Testis (tissue), 3 donors: ENCODE data around the gene CBX8. TPM values are rescaled to one million over a fixed set of nuclear protein-coding genes. Genes with fewer than 3 reads are reported as not detected.

Experiments used
- DNase-seq: peaks from one replicate; pipeline ENCODE4 v3.0.0-alpha.2; 2019
- H3K27ac ChIP-seq, 2 donors: fragments of 200-600 bp; sonication (generic); one replicate each; pipeline ENCODE4 v1.5.1; 2019
- H3K27me3 ChIP-seq: fragments of 200-600 bp; sonication (generic); one replicate; pipeline ENCODE4 v1.5.1; 2019
- H3K36me3 ChIP-seq: fragments of 200-600 bp; sonication (generic); one replicate; pipeline ENCODE4 v1.5.1; 2017; ENCODE audit warnings: low read depth; ENCODE audit errors: missing control alignments
- H3K4me1 ChIP-seq: fragments of 200-600 bp; sonication (generic); one replicate; pipeline ENCODE4 v1.5.1; 2019
- H3K4me3 ChIP-seq, 2 donors: fragments of 200-600 bp; sonication (generic); one replicate each; pipeline ENCODE4 v1.5.1; 2017 to 2019
- H3K9me3 ChIP-seq: fragments of 200-600 bp; sonication (generic); one replicate; pipeline ENCODE4 v1.5.1; 2017
- POLR2A ChIP-seq: fragments of 450-650 bp; IDR thresholded peaks from one replicate; pipeline ENCODE4 v1.6.1; 2017; ENCODE audit warnings: antibody characterized with exemption, mild to moderate bottlenecking, moderate library complexity
- WGBS, 2 donors: methylation state at CpG; one replicate each; pipeline ENCODE4 v1.1.5; 2018; 5-methylcytosine and 5-hydroxymethylcytosine counted together
- intact Hi-C: fragments of 100-400 bp; cut with DNase I; formaldehyde crosslinking; loops from one replicate; pipeline ENCODE4 v1.15.1; 2023; ENCODE audit warnings: low total_unique reads
- polyA plus RNA-seq: library from polyadenylated mRNA; stranded (reverse); fragments of 350-450 nt; fragmentation: Illumina TruSeq; extraction: RNeasy Lipid Tissue Mini Kit (QIAGEN cat#74804); gene quantifications from one replicate; pipeline ENCODE4 v1.2.3, GENCODE V29; 2014; ENCODE audit warnings: low read depth, low replicate concordance; ENCODE audit not compliant: insufficient read depth
- total RNA-seq, 2 donors: library from RNA; depleted of rRNA; stranded (reverse); fragments of >200 nt; gene quantifications; one replicate each; pipeline ENCODE4 v1.2.3, GENCODE V29; 2016
- TF ChIP-seq, protein P1 (sequence below), 3 experiments: fragments of 450-650 bp in 2 of 3; fragments of 200-600 bp in 1 of 3; sonication (generic) in 1 of 3; IDR thresholded peaks; one replicate each; pipeline ENCODE4 v1.5.1; 2016 to 2019; ENCODE audit warnings: antibody characterized with exemption in 3 of 3, mild to moderate bottlenecking in 2 of 3, moderate library complexity in 1 of 3

CBX8 gene
- total and polyA plus RNA-seq, 3 donors from 2014 or later = 13.8 to 22.4 (median 13.9) TPM

DNA sequence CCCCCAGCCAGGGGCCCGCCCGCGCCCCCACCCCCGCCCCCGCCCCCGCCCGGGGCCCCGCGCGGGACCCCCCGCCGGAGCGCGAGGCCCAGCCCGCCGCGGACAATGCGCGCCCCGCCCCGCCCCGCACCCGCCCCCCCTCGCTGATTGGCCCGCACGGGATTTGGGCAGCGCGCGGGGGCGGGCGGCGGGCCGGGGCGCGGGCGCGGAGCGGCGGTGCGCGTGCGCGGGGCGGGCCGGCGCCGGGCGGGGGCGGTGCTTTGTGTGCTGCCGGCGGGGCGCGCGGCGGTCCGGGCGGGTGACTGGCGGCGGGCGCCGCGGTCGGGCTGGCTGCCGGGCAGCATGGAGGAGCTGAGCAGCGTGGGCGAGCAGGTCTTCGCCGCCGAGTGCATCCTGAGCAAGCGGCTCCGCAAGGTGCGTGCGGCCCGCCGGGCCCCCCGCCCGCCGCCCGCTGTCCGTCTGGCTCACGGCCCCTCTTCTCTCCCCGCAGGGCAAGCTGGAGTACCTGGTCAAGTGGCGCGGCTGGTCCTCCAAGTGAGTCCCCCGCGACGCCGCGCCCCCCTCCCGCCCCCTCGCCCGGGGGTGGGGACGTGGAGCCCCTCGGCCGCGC, 18.9 kb downstream of the CBX8 start, which contains the start of gene CBX2:
TSS of gene CBX2 (plus strand) at position 255 of the 610 bp plus-strand sequence. CDS start at position 343, 88 bp downstream.
- peak; percentile 79 for DNase-seq
- intact Hi-C loops = no loop called here
- Histone ChIP-seq H3K27ac (peak within 1 kb of the TSS in 1 of 2 donors; percentile 77), H3K9me3 (no peaks in the 10 kb centered on the region), H3K4me3 (peak within 1 kb of the TSS; percentile 58 to 61), H3K4me1 (peaks cover 4% of the 10 kb centered on the region), H3K36me3 (no peaks in the 10 kb centered on the region), H3K27me3 (no peaks in the 10 kb centered on the region)
- WGBS, 2 donors = 3% methylated on average over 38 of the region's 96 CpGs; no CpG with 5 or more reads in 1 of the 2 donors
- TF ChIP-seq, protein P1, sequence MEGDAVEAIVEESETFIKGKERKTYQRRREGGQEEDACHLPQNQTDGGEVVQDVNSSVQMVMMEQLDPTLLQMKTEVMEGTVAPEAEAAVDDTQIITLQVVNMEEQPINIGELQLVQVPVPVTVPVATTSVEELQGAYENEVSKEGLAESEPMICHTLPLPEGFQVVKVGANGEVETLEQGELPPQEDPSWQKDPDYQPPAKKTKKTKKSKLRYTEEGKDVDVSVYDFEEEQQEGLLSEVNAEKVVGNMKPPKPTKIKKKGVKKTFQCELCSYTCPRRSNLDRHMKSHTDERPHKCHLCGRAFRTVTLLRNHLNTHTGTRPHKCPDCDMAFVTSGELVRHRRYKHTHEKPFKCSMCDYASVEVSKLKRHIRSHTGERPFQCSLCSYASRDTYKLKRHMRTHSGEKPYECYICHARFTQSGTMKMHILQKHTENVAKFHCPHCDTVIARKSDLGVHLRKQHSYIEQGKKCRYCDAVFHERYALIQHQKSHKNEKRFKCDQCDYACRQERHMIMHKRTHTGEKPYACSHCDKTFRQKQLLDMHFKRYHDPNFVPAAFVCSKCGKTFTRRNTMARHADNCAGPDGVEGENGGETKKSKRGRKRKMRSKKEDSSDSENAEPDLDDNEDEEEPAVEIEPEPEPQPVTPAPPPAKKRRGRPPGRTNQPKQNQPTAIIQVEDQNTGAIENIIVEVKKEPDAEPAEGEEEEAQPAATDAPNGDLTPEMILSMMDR (IDR thresholded peaks at IDR 0.05) = no peak
- TF ChIP-seq POLR2A = no peak

GRCh38 chr17:79777120-79777893, 19.6 kb downstream of the CBX8 start:
- Histone ChIP-seq H3K27me3 (no peaks in the 10 kb centered on the region), H3K4me3 (peak overlapping the region; percentile 53 to 61), H3K27ac (peak overlapping the region in 1 of 2 donors; percentile 77), H3K9me3 (no peaks in the 10 kb centered on the region), H3K4me1 (peaks cover 4% of the 10 kb centered on the region), H3K36me3 (no peaks in the 10 kb centered on the region)
- peak; percentile 47 for DNase-seq
- 4 to 5% methylated on average over 33 to 51 of the region's 51 CpGs for WGBS, 2 donors
- no peak for TF ChIP-seq POLR2A
- TF ChIP-seq, protein P1 (IDR thresholded peaks at IDR 0.05) = no peak
- intact Hi-C loops = no loop called here

- H3K9me3 ChIP-seq = no peaks in the 10 kb centered on the region
- WGBS, 2 donors = 44 to 45% methylated on average over 11 of the region's 11 CpGs
- TF ChIP-seq, protein P1 (IDR thresholded peaks at IDR 0.05) = no peak
- no peak for TF ChIP-seq POLR2A
- no peak for DNase-seq
- H3K27me3 ChIP-seq = no peaks in the 10 kb centered on the region
- H3K4me3 ChIP-seq = no peak overlapping the region
- peak overlapping the region in 1 of 2 donors; percentile 77 for H3K27ac ChIP-seq
- no peaks in the 10 kb centered on the region for H3K36me3 ChIP-seq
- H3K4me1 ChIP-seq = peaks cover 4% of the 10 kb centered on the region
- intact Hi-C loops = no loop called here
These were observed 20.3 kb downstream of the CBX8 start for GRCh38 chr17:79776376-79777119.

- H3K27ac ChIP-seq = no peak overlapping the region
- H3K4me1 ChIP-seq = peaks cover 4% of the 10 kb centered on the region
- WGBS, 2 donors = 62 to 72% methylated on average over 6 of the region's 6 CpGs
- intact Hi-C loops = no loop called here
- H3K4me3 ChIP-seq = no peak overlapping the region
- no peak for DNase-seq
- H3K36me3 ChIP-seq = no peaks in the 10 kb centered on the region
- no peaks in the 10 kb centered on the region for H3K27me3 ChIP-seq
- TF ChIP-seq, protein P1 (IDR thresholded peaks at IDR 0.05) = no peak
- no peak for TF ChIP-seq POLR2A
- H3K9me3 ChIP-seq = no peaks in the 10 kb centered on the region
These were observed 21.2 kb downstream of the CBX8 start for GRCh38 chr17:79775632-79776031.
